Naive thymus-derived CD8-positive, alpha-beta T cell (primary cell): Measurements from ENCODE around the gene SPRED1. TPM values are rescaled to one million over a fixed set of nuclear protein-coding genes. Genes with fewer than 3 reads are reported as not detected.
A peak's percentile ranks its signal among the peaks of the same experiment; 100 is the strongest.

ENCODE experiments used
- ATAC-seq, 2 donors: fragments of 150-1000 bp; cut with Tn5 transposase in 1 of 2; sonication (Bioruptor Pico), chemical (Tn5 transposase) in 1 of 2; 1 replicate in 1 of 2; 2 replicates in 1 of 2; pipeline ENCODE4 v1.10.0; 2021; ENCODE audit warnings: mild to moderate bottlenecking in 2 of 2, moderate library complexity in 2 of 2
- POLR2A ChIA-PET: fragments of 350-600 bp; sonication (Branson Sonifier 250); formaldehyde crosslinking; loops from one replicate; lab custom pipeline; 2021; ENCODE audit warnings: antibody characterized with exemption; lab: Charles Lee
- DNase-seq, 10 donors: peaks; one replicate each; pipeline versions ENCODE4 v3.0.0 to v3.0.0-alpha.2; 2020 to 2022
- H3K27ac Mint-ChIP-seq, 10 donors: one replicate each; pipeline ENCODE4 v1.8.0; 2020 to 2022; ENCODE audit warnings: mild to moderate bottlenecking in 10 of 10, mixed read lengths in 10 of 10, moderate library complexity in 4 of 10, inconsistent platforms in 1 of 10
- H3K27me3 Mint-ChIP-seq, 5 donors: one replicate each; pipeline ENCODE4 v1.8.0; 2021 to 2022; ENCODE audit warnings: mixed read lengths in 5 of 5
- H3K36me3 Mint-ChIP-seq, 3 donors: one replicate each; pipeline ENCODE4 v1.8.0; 2020 to 2022; ENCODE audit warnings: mixed read lengths in 3 of 3, mild to moderate bottlenecking in 2 of 3, inconsistent platforms in 1 of 3
- H3K4me1 Mint-ChIP-seq, 4 donors: one replicate each; pipeline ENCODE4 v1.8.0; 2021 to 2022; ENCODE audit warnings: mixed read lengths in 4 of 4
- H3K4me3 Mint-ChIP-seq, 10 donors: one replicate each; pipeline ENCODE4 v1.8.0; 2020 to 2022; ENCODE audit warnings: mild to moderate bottlenecking in 10 of 10, mixed read lengths in 10 of 10, moderate library complexity in 6 of 10, inconsistent platforms in 1 of 10
- H3K9me3 Mint-ChIP-seq, 9 donors: one replicate each; pipeline ENCODE4 v1.8.0; 2020 to 2022; ENCODE audit warnings: mixed read lengths in 9 of 9, mild to moderate bottlenecking in 3 of 9, inconsistent platforms in 1 of 9, moderate library complexity in 1 of 9
- polyA plus RNA-seq, 3 donors: library from polyadenylated mRNA; unstranded; fragments of 300-500 nt; fragmentation: Illumina TruSeq; gene quantifications; one replicate each; pipeline ENCODE4 v1.2.3, GENCODE V29; 2021
- total RNA-seq, 8 experiments: library from RNA in 2 of 8; stranded (reverse) in 2 of 8; gene quantifications; one replicate each; pipeline ENCODE4 v1.2.3 and lab custom pipeline; 2021 to 2026

SPRED1 gene
- total and polyA plus RNA-seq, 5 experiments from 2014 or later = 0.09 to 0.75 (median 0.24) TPM

DNA sequence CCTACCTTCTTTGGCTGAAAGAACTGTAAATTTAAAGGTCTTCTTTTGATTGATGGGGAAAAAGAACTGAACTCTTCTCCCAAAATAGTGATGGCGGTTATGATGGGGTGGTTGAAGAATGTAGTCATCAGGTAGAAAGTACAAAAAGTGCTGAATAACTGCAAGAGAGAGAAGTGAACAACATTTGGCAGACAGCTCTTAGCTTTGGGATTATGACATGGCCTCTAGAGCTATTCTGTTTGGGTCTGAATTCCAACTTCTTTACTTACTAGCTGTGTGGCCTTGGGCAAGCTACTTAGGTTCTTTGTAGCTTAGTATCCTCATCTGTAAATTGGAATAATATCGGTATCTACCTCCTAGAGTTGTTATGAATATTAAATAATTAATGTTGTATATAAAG lies 91.7 kb downstream of the SPRED1 start:
- no peak for DNase-seq
- POLR2A ChIA-PET = no interaction called here
- H3K9me3 Mint-ChIP-seq = no peaks in the 10 kb centered on the region
- no peak for ATAC-seq
- H3K27ac Mint-ChIP-seq = no peak overlapping the region
- H3K27me3 Mint-ChIP-seq = peaks cover 0 to 12% (median 4%) of the 10 kb centered on the region in 5 donors
- H3K4me3 Mint-ChIP-seq = no peak overlapping the region
- H3K4me1 Mint-ChIP-seq = no peaks in the 10 kb centered on the region
- H3K36me3 Mint-ChIP-seq = no peaks in the 10 kb centered on the region

DNA sequence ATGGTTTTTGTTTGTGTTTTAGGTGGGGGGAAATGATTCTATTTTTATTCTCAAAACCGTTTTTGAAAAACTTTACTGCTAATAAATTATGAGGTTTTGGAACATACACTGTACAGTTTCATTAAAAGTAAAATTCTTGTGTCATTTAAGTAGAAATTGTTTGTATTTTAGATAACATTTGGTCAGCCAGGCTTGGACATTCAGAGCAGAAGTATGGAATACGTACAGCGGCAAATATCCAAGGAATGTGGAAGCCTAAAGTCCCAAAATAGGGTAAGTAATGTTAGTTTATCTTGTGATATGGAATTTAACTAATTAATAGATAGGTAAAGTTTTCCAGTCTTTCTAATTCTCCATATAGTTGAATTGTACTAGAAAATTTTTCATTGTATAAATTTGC lies 96.6 kb downstream of the SPRED1 start:
- no peak overlapping the region for H3K4me3 Mint-ChIP-seq
- H3K36me3 Mint-ChIP-seq = no peaks in the 10 kb centered on the region
- DNase-seq = no peak
- H3K27me3 Mint-ChIP-seq = peaks cover 0 to 1% (median 0%) of the 10 kb centered on the region in 5 donors
- no peak for ATAC-seq
- no peaks in the 10 kb centered on the region for H3K9me3 Mint-ChIP-seq
- POLR2A ChIA-PET = no interaction called here
- H3K4me1 Mint-ChIP-seq = no peaks in the 10 kb centered on the region
- no peak overlapping the region for H3K27ac Mint-ChIP-seq

DNA sequence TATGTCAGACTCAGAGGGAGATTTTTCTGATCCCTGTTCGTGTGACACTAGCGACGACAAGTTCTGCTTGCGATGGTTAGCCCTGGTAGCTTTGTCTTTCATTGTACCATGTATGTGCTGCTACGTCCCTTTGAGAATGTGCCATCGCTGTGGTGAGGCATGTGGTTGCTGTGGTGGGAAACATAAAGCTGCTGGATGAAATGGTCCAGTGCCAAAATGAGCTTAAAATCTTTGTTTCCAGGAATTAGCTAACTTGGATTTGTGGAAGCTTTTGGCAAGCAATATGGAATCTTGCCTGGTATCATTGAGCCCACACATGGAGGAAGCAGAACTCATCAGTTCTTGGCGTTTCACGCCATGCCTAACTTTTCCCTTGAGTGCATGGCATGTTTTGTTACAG lies 98.8 kb downstream of the SPRED1 start:
- peaks cover 0 to 4% (median 1%) of the 10 kb centered on the region in 5 donors for H3K27me3 Mint-ChIP-seq
- ATAC-seq (no peak), DNase-seq (no peak)
- H3K4me3 Mint-ChIP-seq = no peak overlapping the region
- no peaks in the 10 kb centered on the region for H3K4me1 Mint-ChIP-seq
- H3K36me3 Mint-ChIP-seq = no peaks in the 10 kb centered on the region
- POLR2A ChIA-PET = no interaction called here
- H3K9me3 Mint-ChIP-seq = no peaks in the 10 kb centered on the region
- no peak overlapping the region for H3K27ac Mint-ChIP-seq

DNA sequence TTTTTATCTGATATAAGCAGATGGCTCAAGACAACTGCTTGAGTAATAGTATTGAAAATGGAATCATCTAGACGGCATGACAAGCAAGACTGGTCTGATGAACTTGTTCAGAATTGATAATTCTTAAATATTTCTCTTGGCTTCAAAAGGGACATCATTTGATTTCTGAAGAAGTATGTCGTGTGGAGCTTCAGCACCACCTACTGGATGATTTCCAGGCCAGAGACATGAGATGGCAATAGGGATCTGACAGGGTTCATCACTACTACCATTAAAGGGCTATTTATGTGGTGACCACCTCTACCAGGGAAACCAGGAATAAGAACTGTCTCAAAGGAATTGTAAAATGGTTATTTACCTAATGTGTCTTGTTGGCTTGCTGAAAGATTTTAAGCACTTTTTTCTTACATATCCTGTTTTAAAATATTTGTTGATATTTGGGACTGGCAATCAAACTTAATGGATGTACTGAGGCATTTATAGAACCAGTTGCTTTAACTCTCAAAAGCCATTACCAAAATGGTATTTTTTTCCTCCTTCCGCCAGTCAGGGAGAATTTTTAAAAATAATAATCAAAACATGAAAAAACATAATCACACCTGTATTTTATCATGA lies 101.8 kb downstream of the SPRED1 start:
- Mint-ChIP-seq H3K27ac (no peak overlapping the region), H3K4me1 (no peaks in the 10 kb centered on the region), H3K4me3 (no peak overlapping the region), H3K36me3 (no peaks in the 10 kb centered on the region), H3K9me3 (no peaks in the 10 kb centered on the region), H3K27me3 (peaks cover 0 to 6% (median 1%) of the 10 kb centered on the region in 5 donors)
- POLR2A ChIA-PET = no interaction called here
- ATAC-seq = no peak
- peak; percentile 5 to 68 (median 46) for DNase-seq

DNA sequence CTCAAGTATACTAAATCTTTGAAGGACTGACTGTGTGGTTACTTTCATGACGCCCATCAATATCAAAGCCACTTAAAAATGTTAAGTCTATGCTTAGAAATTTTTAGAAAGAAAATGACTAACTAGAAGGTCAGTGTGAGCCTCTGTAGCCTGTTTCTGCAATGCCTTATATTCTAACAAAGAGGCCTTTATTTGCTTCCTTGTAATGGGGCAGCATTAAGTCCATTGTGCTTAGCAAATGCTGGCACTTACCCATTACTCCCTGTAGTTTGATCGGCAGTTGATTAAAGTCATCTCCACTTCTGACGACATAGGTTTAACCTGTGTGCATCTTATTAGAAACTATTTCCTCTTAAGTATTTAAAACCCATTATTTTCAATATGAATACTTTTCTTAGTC lies 109.7 kb downstream of the SPRED1 start:
- ATAC-seq (no peak), DNase-seq (no peak)
- peaks cover 21 to 53% (median 31%) of the 10 kb centered on the region in 5 donors for H3K27me3 Mint-ChIP-seq
- H3K27ac Mint-ChIP-seq = no peak overlapping the region
- no peaks in the 10 kb centered on the region for H3K4me1 Mint-ChIP-seq
- H3K36me3 Mint-ChIP-seq = no peaks in the 10 kb centered on the region
- no peaks in the 10 kb centered on the region for H3K9me3 Mint-ChIP-seq
- POLR2A ChIA-PET = no interaction called here
- no peak overlapping the region for H3K4me3 Mint-ChIP-seq

DNA sequence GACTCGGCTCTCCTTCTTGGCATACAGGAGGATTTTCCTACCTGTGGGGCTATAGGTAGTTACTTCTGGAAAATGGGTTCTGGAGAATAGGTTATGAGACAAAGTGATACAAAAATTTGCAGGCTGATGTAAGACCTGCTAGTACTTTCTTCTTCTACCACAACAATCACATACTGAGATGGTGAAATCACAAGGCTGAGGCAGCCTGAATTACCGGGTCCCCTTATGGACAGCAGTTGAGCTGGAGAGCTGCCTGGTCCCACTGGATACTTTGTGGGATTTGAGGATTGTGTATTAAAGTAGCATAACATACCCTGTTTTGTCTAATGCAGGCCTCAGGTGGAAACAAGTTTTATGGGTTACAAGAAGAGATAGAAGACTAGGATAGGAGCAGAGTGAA lies 114.8 kb downstream of the SPRED1 start:
- POLR2A ChIA-PET = no interaction called here
- no peak for DNase-seq
- Mint-ChIP-seq H3K4me3 (no peak overlapping the region), H3K27me3 (peaks cover 24 to 49% (median 25%) of the 10 kb centered on the region in 5 donors), H3K36me3 (no peaks in the 10 kb centered on the region), H3K27ac (no peak overlapping the region), H3K9me3 (no peaks in the 10 kb centered on the region), H3K4me1 (no peaks in the 10 kb centered on the region)
- ATAC-seq = no peak

DNA sequence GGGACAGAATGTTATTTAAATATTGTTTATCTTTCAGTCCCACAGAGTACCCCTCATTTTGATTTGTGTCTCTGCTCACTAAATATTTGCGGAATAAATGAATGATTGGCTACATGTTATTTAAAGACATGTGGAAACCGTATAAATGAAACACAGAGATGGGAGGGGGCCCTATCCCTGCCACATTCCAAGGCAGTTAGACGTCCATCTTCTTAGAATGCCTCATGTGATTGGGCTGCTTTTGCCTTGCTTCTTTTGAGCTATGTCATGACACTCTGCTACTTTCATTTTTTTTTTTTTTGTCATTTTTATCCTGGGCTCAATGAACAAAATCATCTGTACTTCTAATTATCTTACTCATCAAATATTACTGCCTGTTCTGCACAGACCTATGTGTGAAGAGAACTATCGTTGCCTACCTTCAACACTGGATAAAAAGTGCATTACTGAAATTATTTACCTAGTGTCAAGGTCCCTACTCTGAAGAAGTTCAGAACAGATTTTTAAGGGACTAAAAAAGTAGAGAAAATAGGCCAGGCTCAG lies 117.4 kb downstream of the SPRED1 start:
- ATAC-seq = no peak
- no peak for DNase-seq
- Mint-ChIP-seq H3K27me3 (peaks cover 12 to 41% (median 19%) of the 10 kb centered on the region in 5 donors), H3K9me3 (no peaks in the 10 kb centered on the region), H3K36me3 (no peaks in the 10 kb centered on the region), H3K4me3 (no peak overlapping the region), H3K4me1 (no peaks in the 10 kb centered on the region), H3K27ac (no peak overlapping the region)
- POLR2A ChIA-PET = no interaction called here

DNA sequence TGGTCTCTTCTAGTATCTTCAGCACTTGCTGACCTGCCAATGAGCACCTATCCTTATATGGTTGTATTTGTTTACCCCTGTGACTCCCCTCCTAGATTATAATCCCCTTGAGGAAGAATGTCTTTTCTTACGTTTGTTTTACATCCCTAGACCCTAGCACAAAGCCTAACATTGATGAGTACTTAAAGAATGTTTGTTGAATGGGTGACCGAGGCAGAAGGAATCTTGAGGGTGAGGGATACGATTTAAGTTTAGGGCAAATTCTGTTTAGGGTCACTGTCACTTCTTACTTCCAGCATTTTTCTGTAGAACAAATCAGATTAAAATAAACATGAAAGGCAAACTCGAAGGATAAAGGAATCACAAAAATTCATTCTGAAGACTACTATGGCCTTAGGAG lies 120.4 kb downstream of the SPRED1 start:
- ATAC-seq (no peak), DNase-seq (no peak)
- Mint-ChIP-seq H3K27ac (no peak overlapping the region), H3K27me3 (peaks cover 13 to 34% (median 19%) of the 10 kb centered on the region in 5 donors), H3K4me1 (no peaks in the 10 kb centered on the region), H3K36me3 (no peaks in the 10 kb centered on the region), H3K4me3 (no peak overlapping the region), H3K9me3 (no peaks in the 10 kb centered on the region)
- POLR2A ChIA-PET = no interaction called here

DNA sequence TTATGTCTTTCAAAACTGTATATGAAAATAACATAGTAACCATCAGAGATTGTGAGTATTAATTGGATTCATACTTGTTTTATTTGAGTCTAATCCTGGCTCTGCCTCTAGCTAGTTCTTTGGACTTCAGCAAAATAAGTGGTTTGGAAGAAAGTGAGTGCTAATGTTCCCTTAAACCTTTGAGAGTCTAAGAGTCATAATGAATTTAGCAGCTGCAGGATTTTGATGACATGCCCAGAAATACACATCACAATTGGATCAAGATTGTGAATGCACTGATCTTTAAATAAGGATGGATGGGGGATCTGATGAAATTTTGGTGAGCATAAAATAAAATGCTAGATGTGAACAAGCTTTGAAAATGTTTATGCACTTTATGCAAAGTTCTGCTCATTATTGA lies 121.4 kb downstream of the SPRED1 start:
- Mint-ChIP-seq H3K9me3 (no peaks in the 10 kb centered on the region), H3K27me3 (peaks cover 15 to 33% (median 19%) of the 10 kb centered on the region in 5 donors), H3K27ac (no peak overlapping the region), H3K36me3 (no peaks in the 10 kb centered on the region), H3K4me3 (no peak overlapping the region), H3K4me1 (no peaks in the 10 kb centered on the region)
- no peak for ATAC-seq
- POLR2A ChIA-PET = no interaction called here
- no peak for DNase-seq

DNA sequence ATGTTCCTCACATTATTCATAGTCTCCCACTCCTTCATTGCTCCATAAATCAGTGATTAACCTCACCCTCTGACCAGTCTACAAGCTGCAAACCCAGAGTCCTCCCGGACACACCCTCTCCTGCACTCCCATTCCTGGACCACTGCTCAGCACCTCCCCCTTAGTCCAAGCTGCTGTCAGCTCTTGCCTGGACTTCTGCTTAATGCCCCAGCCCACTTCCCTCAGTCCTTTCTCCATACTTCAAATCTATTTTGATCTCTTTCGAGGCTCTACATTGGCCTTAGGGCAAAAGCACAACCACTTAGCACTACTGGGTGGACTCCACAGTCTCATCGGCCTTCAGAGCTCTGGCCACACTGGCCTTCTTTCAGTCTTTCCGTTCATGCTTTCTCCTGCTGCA lies 121.9 kb downstream of the SPRED1 start:
- DNase-seq = no peak
- Mint-ChIP-seq H3K4me3 (no peak overlapping the region), H3K36me3 (peaks cover 0 to 2% (median 0%) of the 10 kb centered on the region in 3 donors), H3K27ac (peak overlapping the region in 1 of 10 donors; percentile 2), H3K27me3 (peaks cover 18 to 39% (median 24%) of the 10 kb centered on the region in 5 donors), H3K4me1 (no peaks in the 10 kb centered on the region), H3K9me3 (no peaks in the 10 kb centered on the region)
- no peak for ATAC-seq
- POLR2A ChIA-PET = no interaction called here

DNA sequence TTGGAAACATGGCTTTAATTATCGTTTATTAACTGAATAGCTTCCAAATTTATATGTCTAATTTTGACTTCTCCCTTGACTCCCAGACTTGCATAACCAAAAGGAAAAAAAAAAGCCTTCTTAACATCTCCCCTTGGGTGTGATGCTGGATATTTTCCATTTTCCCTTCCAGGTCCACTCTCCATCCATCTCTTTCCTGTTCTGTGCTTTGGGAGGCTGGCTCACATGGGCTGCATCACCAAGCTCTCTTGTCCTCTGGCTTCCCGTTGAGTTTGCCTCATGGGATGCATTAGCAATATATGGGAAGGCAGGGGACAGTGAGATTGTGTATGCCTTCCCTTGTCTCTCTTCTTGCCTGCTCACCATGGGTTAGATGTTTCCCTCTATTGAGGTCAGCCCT lies 123.4 kb downstream of the SPRED1 start:
- POLR2A ChIA-PET = no interaction called here
- Mint-ChIP-seq H3K27ac (no peak overlapping the region), H3K27me3 (peaks cover 18 to 52% (median 32%) of the 10 kb centered on the region in 5 donors), H3K36me3 (peaks cover 0 to 3% (median 0%) of the 10 kb centered on the region in 3 donors), H3K4me1 (no peaks in the 10 kb centered on the region), H3K9me3 (no peaks in the 10 kb centered on the region), H3K4me3 (no peak overlapping the region)
- DNase-seq (no peak), ATAC-seq (no peak)

DNA sequence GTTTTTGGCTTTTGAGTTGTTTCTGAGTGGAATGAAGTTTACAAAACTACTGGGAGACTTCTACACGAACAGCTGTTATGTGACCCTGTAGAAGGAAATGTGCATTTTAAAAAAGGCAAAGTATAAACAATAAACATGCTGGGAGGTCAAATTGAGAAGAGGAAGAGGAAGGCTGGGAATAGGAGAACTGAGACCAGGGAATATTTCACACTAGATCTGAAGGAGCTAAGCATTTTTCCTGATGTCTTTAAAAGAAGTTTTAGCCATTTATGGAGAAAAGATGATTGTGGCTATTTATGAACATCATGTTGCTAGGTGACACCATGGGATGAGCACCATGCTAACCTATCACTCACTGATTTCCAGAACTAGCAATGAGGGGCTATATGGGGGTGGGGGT lies 125.0 kb downstream of the SPRED1 start:
- no peaks in the 10 kb centered on the region for H3K4me1 Mint-ChIP-seq
- peaks cover 0 to 3% (median 0%) of the 10 kb centered on the region in 3 donors for H3K36me3 Mint-ChIP-seq
- H3K27ac Mint-ChIP-seq = no peak overlapping the region
- POLR2A ChIA-PET = interaction anchor here (0.8 kb wide), 1 partner anchor 8 kb away, joined by 3 read pairs; no protein-coding TSS in a partner anchor
- H3K27me3 Mint-ChIP-seq = peaks cover 24 to 63% (median 36%) of the 10 kb centered on the region in 5 donors
- H3K4me3 Mint-ChIP-seq = no peak overlapping the region
- ATAC-seq (no peak), DNase-seq (no peak)
- no peaks in the 10 kb centered on the region for H3K9me3 Mint-ChIP-seq

DNA sequence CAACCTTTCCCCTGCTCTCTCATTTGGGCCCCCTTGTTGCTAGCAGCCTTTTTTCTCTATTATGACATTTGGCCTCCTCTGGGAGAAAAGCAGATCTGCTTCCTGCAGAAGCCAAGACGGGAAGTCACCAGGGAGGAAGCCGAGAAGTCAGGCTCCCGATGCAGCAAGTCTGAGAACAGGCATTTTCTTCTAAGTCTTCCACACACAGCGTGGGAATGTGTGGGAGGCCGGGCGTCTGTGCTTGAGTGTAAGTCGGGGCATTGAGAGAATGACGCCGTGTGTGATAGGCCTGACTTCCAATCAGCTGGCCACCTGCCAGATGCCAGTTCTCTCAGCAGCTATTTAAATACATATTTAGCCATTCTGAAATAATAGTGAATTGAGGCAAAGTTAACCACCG lies 125.5 kb downstream of the SPRED1 start:
- no peaks in the 10 kb centered on the region for H3K9me3 Mint-ChIP-seq
- H3K36me3 Mint-ChIP-seq = peaks cover 0 to 3% (median 0%) of the 10 kb centered on the region in 3 donors
- POLR2A ChIA-PET = no interaction called here
- H3K4me1 Mint-ChIP-seq = no peaks in the 10 kb centered on the region
- DNase-seq (no peak), ATAC-seq (no peak)
- H3K27ac Mint-ChIP-seq = no peak overlapping the region
- H3K4me3 Mint-ChIP-seq = no peak overlapping the region
- H3K27me3 Mint-ChIP-seq = peaks cover 21 to 63% (median 36%) of the 10 kb centered on the region in 5 donors
